ENCODE results near the gene TMBIM6.
"Not testable (repeated sequence)": the region's sequence is repeated elsewhere in the genome, so short reads cannot be mapped to it uniquely, and the experiment has no call there.

Gene TMBIM6

DNA sequence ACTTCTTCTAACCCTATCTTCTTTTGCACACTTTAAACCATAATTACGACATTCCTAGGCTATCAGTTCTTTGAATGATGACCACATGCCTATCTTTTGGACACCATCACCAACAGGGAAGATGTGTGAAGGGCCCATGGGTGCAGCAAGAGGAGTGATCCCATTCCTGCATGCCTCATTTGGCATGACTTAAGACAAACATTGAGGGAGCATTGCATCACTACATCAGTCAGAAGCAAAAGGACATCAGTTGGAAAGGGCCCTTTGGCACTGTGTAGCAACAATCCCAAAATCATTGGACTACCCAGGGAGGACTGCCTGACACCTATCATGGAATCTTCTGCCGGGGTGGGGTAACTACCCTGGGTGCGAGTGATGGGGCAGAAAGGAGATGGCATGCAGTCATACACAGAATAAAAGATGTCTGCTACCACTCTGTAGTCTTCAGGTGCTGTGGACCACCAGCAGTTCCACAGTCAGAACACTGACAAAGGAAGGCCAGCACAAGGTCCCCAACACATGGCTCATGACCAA, 10.7 kb upstream of the TMBIM6 start:
- no peak for DNase-seq

DNA sequence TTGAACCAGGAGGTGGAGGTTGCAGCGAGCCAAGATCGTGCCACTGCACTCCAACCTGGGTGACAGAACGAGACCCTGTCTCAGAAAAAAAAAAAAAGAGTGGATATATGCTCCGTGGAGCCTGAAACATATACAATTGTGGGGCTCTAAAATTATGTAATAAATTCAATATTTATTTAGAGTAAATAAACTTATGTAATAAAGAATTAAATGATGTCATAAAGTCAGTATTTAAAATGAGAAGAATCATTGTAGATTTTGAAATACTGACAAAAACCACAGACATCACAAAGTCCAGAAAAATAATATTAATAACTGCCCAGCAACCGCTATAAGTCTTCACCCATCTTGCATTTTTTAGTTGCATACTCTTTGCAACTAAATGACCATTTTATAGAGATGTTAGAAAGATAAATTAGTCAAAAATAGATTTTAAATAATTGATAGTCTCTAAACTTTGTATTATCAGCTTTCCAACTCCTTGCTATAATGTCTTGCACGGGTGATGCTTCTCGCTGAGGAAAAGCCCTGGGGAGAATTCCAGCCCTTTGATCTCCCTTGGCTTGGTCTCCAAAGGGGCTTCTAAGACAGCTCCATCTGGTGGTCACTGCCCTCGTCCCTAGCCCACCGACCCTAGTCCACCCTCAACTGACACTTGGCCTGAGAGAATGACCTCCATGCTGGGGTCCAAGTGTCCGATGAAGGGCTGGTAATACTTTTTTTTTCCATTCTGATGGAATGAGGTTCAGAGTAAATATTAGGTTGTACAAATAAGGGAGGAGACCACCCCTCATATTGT, 7.9 kb upstream of the TMBIM6 start:
- no peak for DNase-seq

DNA sequence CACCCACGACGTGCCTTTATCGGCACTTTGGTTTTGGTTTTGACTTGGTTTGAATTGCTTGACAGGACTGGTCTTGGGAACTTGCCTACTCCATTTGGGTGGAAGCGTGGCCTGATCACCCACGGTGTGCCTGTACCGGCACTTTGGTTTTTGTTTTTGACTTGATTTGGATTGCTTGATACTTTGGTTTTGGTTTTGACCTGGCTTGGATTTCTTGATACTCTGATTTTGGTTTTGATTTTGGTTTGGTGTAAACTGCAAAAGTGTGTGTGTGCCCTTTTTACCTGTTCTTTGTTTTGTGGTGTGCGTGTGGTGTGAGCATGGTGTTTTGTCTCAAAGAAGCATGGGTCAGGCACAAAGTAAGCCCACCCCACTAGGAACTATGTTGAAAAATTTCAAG, 6.5 kb upstream of the TMBIM6 start:
- DNase-seq = not testable (repeated sequence)

DNA sequence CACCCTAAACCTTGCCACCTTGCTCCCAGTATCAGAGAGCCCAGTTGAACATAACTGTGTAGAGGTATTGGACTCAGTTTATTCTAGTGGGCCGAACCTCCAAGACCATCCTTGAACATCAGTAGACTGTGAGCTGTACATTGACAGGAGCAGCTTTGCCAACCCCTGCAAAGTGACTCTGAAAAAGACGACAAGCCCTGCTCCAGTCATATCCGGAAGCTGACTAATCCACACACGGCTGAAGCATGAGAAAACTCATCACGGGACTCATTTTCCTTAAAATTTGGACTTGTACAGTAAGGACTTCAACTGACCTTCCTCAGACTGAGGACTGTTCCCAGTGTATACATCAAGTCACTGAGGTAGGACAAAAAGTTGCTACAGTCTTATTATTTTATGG, 2.6 kb upstream of the TMBIM6 start:
- not testable (repeated sequence) for DNase-seq

DNA sequence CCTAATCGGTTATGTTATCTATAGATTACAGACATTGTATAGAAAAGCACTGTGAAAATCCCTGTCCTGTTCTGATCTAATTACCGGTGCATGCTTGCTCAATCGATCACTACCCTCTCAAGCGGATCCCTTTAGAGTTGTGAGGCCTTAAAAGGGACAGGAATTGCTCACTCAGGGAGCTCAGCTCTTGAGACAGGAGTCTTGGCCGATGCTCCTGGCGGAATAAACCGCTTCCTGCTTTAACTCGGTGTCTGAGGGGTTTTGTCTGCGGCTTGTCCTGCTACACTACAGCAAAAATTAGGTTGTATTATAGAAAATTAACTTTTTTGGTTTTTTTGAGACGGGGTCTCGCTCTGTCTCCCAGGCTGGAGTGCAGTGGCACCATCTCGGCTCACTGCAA, 1.1 kb upstream of the TMBIM6 start:
- DNase-seq = not testable (repeated sequence)

DNA sequence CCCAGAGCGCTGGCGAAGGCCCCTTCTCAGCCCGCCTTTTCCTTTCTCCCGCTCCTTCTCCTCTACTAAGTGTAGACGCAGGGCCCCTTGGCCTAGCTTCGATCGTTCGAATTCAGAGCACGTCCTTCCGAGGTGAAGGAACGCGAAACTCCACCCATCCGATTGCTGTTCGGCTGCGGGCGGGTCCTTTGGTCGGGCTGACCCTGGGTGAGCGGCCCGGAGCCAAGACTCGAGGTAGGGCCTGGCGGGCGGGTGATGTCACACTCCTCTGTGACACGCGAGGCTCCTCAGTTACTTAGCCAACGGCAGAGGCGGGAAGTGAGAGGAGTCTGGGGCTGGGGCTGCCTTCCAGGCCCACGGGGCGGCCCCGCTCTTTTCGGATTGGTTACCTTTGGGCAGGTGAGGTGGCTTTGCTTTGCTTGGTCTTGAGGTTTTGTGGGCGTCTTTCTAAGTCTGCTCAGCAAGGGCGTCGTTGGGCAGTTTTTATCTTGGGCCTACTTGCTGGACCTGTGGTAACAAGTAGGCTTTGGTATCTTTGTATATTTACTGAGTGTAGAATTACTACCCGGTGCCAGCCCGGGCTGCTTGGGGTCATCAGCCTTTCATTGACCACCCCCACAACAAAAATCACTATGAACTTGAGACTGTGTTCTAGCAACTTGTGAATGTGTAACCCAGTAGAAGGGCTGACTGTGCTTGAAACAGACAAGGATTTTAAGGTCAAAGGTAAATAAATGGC, 694 bp downstream of the TMBIM6 start:
- DNase-seq = peak; percentile 76

DNA sequence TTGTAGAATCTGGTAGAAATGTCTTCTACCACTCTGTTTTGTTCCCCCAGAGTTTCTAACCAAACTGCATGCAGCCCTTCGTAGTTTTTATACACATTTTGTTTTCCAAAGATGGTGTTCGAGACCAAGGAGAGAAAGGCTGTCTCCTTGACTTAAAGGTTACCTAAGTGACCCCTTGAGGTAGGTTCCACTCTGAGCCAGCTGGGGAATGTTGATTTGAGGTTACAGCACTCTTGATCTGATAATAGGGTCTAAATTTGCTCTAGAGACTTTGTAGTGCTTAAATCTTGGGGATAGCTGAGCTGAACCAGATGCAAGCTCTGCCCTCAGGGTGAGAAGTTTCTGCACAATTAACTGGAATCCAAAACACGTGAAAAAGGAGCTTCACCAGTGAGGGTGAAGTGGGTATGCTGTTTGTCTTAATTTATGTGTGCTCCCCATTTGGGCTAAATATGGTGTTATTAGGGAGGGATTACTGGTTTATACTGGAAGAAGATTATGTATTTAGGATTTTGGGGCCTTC, 3.1 kb downstream of the TMBIM6 start:
- no peak for DNase-seq

DNA sequence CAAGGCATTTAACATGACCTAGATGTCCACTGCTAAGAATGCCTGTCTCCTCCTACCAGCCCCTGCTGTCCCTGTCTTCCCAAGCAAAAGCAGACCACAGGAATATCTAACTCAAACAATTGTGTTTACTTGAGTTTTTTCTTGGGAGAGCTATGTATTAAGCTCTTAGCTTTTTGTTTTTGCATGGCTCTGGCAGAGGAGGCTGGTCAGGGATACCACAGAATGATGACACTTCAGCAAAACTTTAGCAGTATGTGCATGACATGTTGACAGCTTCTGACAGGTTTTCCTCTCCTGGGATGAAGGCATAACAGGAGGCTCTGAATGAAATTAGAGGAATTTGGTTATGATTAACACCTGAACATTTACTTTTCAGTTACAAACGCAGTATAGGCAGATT, 6.9 kb downstream of the TMBIM6 start:
- DNase-seq = no peak

DNA sequence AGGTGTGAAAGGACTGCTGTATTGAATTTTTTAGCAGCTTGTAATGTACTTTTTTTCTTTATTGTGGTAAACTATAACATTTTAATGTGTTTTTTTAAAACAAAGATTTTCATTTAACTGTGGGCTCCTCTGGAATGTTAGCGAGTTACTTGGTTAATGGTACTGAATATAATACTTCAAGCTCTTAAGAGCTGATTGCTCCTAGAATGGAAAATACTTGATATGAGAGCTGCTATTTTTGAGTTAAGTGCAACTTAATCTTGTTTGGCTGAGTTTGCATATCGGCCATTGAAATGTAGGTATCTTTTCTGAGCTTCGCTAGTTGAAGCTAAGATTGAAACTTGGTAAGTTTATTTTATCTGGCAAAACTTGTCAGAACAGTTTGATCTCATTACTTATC, 7.4 kb downstream of the TMBIM6 start:
- DNase-seq = no peak

DNA sequence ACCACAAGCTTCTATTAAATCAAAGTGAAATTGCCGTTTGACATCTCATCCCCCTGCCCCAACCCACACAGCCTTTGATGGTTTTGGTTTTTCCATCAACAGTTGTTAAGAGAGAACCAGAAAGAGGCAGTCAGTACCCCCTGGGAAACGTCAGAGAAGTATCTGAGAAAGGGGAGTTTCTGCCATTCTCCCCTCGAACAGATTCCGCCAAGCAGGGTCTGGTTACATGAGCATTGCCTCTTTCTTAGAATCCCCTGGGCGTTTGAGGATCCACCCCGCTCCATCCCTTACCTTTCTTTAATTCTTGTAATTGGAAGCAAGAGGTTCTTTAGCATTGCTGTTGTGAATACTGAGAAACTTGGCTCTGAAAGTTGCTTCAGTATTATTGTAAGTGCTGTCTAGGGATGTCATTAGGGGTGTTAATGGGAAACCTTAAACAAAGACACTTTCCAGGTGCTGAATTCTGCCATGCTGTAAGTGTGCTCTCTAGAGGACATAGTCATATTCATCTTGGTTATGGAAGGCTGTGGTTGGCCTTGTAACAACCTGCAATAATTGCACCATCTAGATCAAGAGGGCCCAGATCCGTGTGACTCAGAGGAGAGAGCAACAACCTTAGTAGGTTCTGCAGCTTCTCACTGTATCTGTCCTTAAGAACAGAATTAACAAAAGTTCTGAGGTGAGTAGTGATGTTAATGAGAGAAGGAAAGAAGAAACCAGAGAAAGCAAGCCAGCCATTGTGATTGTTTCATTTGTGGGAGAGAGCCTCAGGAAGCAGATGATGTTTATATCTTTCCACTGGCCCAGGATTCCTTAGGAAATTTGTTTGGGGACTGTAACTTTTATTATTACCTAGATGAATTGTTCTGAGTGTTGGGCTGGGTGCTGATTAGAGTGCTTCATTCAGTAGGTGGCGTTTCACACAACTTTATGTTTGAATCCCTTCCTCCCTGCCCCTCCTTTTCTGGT, 9.0 kb downstream of the TMBIM6 start:
- DNase-seq = no peak

DNA sequence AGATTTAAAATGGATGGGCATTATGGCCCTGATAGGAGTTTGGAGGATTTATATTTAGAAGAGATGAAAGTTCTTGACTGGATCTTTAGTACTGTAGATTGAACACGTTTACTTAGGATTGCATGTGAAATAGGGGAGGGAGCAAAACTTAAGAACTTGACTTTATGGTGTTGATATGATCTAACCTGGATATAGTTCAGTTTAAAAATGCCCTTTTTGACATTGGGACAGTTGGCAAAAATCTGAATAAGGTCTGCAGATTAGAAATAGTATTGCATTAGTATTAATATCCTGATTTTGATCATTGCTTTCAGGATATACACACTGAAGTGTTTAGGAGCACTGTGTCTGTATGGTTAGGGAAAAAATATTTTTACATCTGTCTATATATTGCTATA, 9.6 kb downstream of the TMBIM6 start:
- DNase-seq = no peak

DNA sequence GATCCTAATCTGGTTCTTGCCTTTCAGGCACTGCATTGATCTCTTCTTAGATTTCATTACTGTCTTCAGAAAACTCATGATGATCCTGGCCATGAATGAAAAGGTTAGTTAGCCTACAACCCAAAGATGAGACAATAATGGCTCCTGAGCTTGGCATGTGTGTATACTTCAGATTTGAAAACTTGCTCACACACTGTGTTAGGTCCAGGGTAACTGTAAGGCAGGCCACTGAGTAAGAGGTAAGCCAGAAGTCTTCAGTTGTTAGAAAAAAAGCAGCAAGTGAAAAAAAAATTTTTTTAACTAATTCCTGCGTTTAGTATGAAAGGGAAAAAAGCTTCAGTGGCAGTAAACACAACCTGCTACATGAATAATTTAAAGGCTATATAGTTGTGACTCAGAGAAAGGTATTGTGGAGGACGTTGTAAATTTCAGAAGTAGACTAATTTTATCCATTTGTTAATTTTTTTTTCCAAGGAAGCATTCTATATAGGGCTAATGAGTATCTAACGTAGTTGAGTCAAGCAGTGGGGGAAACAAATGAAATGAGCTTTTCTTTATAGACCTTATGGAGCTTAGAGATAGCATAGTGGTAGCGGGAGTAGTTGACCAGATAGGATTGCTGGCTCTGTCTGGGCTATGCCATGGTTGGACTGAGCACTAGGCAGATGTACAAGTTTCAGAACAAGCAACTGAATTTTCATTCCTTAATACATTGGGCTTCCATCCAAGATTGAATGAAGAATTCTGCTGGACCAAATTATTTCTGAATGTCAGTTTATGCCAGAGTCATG, 20.5 kb downstream of the TMBIM6 start:
- no peak for DNase-seq

DNA sequence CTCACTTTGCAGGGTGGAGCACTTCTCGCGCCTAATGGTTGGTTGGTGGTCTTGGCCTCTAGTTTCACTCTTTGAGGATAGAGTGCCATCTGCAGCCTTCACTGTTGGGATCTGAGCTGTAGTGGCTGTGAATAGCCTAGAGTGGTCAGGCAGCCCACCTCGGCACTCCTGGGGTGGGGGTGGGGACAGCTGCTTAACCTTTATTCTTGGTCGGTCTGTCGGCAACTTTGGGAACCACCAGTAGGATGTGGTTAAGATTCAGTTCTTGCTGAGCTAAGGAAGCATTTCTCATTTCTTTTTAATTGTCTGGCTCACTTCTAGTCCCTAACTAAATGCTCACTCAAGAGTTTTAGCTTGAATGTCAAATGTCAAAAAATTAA, 21.1 kb downstream of the TMBIM6 start:
- DNase-seq = no peak

DNA sequence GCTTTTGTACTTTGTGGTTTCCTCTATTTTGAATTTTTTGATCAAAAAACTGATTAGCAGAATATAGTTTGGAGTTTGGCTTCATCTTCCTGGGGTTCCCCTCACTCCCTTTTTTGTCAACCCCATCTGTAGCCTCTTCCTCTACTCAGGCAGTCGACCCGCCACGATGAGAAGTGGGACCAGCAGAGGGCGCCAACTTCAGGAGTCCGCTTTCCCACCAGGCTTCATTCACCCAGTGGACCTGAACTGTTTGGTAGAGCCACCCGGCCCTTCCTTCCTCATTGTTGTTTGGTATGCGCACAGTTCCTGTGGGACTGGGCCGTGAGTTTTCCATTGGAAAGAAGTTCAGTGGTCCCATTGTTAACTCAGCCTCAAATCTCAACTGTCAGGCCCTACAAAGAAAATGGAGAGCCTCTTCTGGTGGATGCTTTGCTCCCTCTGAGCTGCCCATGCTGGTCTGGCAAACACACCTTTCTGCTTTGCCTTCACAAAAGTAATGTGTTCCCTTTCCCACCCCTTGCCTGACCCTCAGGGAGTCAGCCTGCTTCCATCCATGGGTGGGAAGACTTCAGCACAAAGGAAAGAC, 21.7 kb downstream of the TMBIM6 start:
- peak; percentile 75 for DNase-seq

DNA sequence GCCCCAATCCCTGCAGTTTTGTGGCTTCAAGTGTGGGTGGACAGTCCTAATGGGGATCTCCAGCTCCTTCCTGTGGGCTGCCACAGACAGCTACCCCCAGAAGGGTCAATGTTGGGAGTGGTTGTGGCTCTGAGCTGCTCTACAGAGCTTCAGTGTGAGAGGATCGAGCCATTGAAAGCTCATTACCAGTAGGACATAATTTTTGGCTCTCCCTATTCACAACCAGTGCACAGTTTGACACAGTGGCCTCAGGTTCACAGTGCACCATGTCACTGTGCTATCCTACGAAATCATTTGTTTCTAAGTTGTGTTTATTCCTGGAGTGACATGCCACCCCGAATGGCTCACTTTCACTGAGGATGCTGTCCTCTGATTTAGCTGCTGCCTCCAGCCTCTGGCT, 22.8 kb downstream of the TMBIM6 start:
- DNase-seq = no peak

DNA sequence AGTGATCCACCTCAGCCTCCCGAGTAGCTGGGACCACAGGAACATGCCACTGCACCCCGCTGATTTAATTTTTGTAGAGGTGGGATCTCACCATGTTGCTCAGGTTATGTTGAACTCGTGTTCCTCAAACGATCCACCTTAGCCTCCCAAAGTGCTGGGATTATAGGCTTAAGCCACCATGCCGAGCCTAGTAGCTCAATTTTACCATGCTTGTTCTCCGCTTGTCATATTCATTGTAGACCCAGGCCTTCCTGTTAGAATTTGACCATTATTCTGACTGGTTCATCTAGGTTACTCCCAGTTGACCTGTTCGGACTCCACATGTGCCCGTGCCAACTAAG, 24.7 kb downstream of the TMBIM6 start:
- no peak for DNase-seq

DNA sequence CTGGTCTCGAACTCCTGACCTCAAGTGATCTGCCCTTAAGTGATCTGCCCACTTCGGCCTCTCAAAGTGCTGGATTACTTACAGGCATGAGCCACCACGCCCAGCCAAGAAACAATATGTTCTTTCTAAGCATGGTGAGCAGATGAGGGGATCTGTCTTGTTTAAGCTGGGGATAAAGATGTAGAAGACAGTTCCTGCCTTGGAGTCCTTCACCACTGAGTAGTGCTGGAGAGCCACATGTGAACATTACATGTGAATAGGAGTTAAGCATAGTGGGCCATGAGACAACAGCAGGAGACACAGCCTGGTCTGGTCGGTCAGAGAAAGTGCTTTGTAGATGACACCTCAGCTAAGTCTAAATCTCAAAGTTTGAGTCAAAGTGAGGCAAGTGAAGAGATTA, 26.0 kb downstream of the TMBIM6 start:
- no peak for DNase-seq

DNA sequence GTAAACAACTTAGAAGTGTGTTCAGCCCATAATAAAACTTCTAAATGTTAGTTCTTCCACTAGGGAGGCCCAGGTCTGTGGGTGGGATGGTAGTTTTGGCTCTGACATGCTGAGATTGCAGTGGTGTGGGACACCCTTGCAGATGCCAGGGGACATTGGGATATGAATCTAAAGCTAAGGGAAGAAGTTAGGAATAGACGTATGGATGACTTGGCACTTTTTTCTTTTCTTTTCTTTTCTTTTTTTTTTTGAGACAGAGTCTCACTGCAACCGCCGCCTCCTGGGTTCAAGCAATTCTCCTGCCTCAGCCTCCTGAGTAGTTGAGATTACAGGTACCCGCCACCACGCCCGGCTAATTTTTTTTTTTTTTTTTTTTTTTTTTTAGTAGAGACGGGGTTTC, 31.7 kb downstream of the TMBIM6 start:
- DNase-seq = not testable (repeated sequence)

DNA sequence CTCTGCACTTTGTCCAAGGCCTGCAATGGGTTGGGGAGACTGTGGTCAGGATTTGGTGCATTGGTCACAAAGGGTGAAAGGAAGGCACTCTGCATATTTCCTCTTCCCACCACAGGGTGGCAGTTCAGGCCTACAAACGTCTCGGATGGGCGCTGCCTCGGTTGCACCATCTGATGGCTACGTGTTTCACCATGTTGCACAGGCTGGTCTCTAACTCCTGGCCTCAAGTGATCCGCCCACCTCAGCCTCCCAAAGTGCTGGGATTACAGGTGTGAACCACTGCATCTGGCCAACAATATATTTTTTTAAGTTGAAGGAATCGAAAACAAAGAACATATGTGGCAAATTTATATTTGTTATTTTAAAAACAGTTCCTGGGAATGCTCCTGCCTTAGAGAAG, 35.1 kb downstream of the TMBIM6 start:
- DNase-seq = peak; percentile 15

DNA sequence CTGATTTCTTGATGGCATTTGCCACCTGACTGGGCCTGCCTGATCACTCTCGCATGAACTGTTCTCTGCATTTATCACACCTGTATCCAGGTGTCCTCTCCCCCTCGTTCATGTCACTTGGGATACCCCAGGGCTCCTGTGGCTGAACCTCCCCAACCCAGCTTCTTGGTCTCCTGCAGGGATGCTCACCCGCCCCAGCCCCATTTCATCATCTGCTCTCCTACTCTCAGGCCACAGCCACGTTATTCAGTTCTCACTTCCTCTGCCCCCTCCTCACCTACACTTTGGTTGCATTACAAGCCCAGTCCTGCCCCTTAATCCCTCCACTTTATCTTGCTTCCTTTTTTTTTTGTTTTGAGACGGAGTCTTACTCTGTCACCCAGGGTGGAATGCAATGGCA, 35.5 kb downstream of the TMBIM6 start:
- no peak for DNase-seq

DNA sequence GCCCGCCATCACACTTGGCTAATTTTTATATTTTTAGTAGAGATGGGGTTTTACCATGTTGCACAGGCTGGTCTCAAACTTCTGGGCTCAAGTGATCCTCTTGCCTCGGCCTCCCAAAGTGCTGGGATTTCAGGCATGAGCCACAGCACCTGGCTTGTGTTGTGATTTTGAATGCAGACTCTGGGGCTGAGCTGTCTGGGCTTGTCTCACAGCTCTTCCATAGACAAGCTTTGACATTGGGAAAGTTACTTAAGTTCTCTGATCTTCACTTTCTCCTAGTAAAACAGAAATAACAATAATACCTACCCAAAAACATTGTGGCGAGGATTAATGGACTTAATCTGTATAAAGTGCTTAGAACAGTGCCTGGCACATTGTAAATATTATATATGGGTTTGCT, 36.0 kb downstream of the TMBIM6 start:
- DNase-seq = no peak

Data from effector CD8-positive, alpha-beta T cell (primary cell).